HG03460 (cell line): ENCODE data around the gene CYP3A5.
"Not testable (repeated sequence)": the region's sequence is repeated elsewhere in the genome, so short reads cannot be mapped to it uniquely, and the experiment has no call there.

Experiments used
- ATAC-seq: cut with Tn5 transposase; IDR thresholded peaks from one replicate; pipeline ENCODE4 v1.9.1; 2021; ENCODE audit not compliant: unreplicated experiment

Gene CYP3A5

GRCh38 chr7:99679400-99680191 lies at the start of gene CYP3A5:
TSS of gene CYP3A5 (minus strand) at chr7:99679996. CDS start at chr7:99679896, 100 bp downstream.
- ATAC-seq: no peak

- no peak for ATAC-seq
Measured at GRCh38 chr7:99728615-99729014, 48.8 kb upstream of the CYP3A5 start.

- not testable (repeated sequence) for ATAC-seq
Measured at GRCh38 chr7:99723201-99723600, 43.4 kb upstream of the CYP3A5 start.

DNA sequence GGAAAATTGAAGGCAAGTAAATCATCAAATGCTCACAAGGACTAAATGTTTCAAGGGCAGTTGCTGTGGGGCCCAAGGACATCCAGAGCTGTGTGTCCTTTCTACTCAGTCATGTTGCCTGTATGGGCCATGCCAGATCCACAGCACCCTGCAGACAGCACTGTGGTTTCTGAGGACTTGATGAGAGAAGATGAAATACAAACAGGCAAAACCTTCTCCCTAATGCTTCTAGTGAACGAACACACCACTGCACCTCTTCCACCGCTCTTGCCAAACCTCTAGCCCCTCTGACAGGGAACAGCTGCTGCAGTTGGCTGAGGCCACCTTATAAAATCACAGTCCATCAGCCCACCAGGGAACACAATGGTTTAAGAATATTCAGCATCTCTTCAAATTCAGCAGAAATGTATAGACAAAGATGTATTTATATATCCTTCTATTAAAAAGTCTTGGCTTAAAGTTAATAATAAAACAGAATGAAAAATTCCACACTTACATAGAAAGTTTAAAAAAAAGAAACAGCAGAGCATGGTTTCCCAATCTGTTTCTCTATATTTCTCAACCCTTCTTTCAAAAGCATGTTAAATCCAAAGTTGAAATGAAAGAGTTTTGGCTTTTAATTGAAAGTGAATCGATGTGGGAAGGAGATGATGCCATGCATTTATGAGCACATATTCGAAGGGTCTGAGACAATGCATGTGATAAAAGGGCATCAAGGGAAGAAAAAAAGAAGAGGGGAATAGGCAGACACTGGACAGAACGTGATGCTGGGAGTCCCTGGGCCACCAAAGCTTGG lies 41.2 kb upstream of the CYP3A5 start:
- ATAC-seq: no peak

DNA sequence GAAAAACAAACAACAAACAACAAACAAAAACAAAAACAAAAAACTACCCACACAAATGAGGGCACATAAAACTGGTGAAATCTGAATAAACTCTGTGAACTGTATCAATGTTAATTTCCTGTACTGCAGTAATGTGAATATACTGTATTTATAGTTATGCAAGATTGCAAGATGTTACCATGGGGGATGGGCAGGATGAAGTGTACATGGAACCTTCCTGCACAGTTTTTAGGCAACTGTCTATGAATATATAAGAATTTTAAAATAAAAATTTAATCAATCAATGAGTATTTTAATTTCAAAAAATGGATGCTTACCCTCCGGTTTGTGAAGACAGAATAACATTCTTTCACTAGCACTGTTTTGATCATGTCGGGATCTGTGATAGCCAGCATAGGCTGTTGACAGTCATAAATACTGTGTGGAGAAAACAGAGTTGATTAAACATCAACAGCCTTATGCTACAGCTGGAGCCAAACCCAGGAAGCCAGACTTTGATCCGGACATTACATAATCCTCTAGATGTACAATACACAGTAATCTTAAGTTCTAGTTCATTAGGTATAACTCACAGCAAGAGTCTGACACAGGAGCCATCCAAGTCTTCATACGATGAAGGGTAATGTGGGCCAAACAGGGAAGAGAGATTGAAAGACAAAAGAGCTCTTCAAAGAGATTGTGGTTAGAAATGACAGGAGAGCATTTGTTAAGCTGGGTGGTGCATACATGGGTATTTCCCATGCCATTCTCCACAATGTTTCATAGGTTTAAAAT lies 40.4 kb upstream of the CYP3A5 start:
- no peak for ATAC-seq

DNA sequence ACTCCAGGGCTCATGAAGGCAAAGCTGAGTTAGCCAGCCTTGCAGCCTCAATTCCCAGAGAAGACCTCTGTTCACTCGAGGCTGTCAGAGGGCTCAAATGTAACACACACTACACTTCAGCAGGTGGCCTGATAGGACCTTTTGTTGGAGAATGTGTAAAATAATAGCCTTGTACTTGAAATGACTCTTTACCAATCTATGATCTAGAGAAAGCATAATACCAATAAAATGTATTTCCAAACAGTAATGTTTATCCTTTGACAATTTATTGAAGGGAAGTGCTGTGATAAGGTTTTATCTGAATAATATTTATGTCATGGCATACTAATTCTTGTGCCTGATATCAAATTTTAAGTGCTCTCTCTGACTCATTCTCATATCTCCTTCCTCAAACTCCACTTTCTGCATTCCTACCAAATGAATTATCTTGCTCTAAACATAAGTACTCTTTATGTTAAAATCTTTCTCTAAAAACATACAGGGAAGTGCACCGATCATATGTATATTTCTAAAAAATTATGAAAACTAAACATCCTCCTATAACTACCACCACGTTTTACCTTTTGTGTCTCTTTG lies 34.3 kb upstream of the CYP3A5 start:
- ATAC-seq: no peak

- no peak for ATAC-seq
Measured at GRCh38 chr7:99709838-99710578, 30.2 kb upstream of the CYP3A5 start.

GRCh38 chr7:99709260-99709659 lies 29.5 kb upstream of the CYP3A5 start:
- no peak for ATAC-seq

- no peak for ATAC-seq
Measured at GRCh38 chr7:99707096-99707495, 27.3 kb upstream of the CYP3A5 start.

DNA sequence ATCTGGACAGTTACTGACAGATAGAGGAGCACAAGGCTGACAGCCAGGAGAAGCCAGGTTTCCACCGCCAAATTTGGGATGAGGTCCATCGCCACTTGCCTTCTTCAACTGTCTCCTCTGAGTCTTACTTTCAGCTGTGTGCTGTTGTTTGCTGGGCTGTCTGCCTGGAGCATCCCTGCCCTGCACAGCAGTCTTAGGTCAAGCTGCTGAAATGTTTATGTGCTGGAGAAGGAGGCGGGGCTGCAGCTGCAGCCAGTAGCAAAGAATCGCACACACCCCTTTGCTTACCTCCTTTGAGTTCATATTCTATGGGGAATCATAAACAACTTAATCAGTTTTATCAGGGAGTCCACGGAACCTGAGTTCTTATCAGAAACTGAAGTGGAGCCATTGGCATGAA lies 20.1 kb upstream of the CYP3A5 start:
- no peak for ATAC-seq

DNA sequence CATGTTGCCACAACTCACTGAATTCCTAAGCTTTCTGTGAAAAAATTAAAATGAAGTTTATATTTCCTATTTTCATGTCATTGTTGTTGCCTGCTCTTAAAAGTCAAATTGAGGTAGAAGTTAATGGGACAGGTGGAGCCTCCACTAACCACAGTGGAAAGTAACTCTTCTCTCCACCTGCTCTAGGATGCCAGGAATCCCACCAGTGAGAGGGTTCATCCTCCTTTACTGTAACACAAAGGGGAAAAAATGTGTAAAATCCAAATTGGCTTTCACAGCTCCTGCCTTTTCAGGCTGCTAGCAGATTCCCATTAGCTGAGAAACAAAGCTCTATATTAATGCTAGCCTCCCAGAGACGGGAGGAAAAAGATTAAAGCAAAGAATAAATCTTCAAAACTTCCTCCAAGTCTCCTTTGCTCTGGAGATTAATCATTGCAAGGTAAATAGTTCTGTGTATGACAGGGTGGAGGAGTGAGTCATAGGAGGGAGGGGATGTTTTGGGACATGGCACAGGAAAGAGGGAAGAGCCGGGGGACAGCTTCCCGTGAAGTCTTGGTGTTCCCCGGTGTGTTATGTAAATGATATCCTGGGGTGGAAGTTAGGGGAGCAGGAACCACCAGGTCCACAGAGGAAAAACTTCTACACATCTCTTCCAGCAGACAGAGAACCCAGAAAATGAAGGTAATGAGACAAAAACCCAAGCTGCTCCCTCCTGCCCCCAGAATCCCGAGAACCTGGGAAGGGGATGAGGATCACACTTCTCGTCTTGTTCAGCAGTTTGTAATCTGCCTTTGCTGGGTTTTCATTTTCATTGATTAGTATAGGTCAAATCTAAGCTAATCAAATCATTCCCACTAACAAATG lies 19.3 kb upstream of the CYP3A5 start:
- not testable (repeated sequence) for ATAC-seq

DNA sequence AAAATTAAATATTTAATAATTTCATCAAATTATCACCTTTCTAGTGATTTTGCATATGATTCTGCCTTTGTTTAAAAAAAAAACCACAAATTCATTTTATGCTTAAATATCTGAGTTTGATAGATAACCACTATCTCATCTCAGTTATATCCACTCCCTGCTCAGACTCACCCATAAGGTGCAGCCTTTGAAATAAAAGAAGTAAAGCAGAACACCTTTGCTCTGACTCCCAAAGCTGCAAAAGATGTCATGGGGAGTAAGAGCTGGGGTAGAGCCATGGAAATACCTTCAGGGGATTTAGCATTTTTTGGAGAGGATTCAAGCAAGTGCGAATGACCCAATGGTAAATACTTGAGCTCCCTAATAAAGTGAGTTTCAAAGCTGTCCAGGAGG lies 15.1 kb upstream of the CYP3A5 start:
- no peak for ATAC-seq

DNA sequence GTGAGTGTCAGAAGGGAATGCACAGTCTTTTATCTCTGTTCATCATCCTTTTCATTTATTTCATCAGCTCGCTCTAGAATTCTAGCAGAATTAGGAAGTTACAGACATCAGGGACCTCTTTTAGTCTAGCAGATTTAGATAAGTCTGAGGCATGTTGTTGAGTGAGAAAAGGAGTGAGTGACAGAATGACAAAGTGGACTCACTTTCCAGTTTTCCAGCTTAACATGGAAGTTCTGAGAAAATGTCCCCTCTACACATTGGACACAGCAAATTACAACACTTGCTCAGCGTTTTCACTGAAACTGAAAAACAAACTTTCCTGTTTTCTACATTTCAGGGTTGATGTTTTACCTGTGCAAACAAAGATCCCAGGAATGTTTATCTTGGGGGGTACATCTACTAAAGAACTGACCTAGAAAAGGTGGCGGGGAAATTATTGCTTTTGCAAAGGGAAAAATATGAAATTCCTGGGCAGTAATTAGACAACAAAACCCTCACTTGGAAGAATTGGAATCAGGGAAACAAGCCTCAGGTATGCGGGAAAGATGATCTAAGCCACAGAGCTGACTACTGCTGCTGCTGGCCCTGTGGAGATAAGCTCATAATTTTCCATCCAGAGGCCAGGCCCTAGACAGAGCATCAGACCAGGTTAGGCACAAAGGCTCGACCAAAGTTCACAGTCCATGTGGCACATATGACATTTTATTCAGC lies 14.6 kb upstream of the CYP3A5 start:
- no peak for ATAC-seq

DNA sequence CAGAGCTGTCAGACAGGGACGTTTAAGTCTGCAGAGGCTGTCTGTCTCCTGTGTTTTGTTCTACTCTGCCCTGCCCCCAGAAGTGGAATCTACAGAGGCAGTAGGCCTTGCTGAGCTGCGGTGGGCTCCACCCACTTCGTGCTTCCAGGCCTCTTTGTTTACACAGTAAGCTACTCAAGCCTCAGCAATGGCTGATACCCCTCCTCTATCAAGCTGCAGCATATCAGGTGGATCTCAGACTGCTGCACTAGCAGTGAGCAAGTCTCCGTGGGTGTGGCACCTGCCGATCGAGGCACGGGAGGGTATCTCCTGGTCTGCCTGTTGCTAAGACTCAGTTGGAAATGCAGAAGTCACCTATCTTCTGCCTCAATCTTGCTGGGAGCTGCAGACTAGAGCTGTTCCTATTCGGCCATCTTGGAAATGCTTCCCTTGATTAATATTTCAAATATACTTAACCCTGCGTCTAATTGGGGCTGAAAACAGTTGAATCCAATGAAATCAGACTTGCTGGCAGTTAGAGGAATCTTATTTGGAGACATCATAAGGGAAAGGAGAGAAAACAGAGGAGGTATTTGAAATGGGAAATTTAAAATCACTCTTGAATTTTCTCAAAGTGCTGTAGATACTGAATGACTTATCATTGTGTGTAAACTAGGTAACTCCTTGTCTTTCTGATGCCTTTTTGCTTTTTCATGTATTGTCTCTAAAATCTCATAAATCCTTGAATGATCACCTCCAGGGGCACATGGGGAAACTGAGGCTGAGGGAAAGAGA lies 13.8 kb upstream of the CYP3A5 start:
- ATAC-seq: no peak

DNA sequence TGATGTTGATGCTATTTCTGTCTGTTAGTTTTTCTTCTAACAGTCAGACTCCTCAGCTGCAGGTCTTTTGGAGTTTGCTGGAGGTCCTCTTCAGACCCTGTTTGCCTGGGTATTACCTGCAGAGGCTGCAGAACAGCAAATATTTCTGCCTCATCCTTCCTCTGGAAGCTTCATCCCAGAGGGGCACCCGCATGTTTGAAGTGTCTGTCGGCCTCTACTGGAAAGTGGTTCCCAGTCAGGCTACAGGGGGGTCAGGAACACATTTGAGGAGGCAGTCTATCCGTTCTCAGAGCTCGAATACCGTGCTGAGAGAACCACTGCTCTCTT lies 13.3 kb upstream of the CYP3A5 start:
- no peak for ATAC-seq

DNA sequence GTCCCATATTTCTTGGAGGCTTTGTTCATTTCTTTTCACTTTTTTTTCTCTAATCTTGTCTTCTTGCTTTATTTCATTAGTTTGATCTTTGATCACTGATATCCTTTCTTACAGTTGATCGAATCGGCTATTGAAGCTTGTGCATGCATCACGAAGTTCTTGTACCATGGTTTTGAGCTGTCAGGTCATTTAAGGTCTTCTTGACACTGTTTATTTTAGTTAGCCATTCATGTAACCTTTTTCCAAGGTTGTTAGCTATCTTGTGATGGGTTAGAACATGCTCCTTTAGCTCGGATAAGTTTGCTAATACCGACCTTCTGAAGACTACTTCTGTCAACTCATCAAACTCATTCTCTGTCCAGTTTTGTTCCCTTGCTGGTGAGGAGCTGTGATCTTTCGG lies 12.8 kb upstream of the CYP3A5 start:
- not testable (repeated sequence) for ATAC-seq

- not testable (repeated sequence) for ATAC-seq
Measured at GRCh38 chr7:99691658-99692057, 11.9 kb upstream of the CYP3A5 start.

GRCh38 chr7:99690918-99691317 lies 11.1 kb upstream of the CYP3A5 start:
- ATAC-seq: not testable (repeated sequence)
